Measurements from ENCODE around the gene IFITM1. TPM values are rescaled to one million over a fixed set of nuclear protein-coding genes. Genes with fewer than 3 reads are reported as not detected.

IFITM1 gene
- total and polyA plus RNA-seq, 9 of the 15 experiments (the other 6 are each of a cell fraction or from before 2014, with no cell fraction given) = 691 to 5,579 (median 974) TPM

- Histone ChIP-seq H3K4me2 (ENCODE audit: insufficient read depth, low read length) (peak overlapping the region; percentile 94), H3K4me1 (replicated peaks in 1 of 2; ENCODE audit: control insufficient read depth in 2 of 2, insufficient read depth in 2 of 2, low read length in 2 of 2) (peaks cover 19 to 34% of the 10 kb centered on the region in 2 experiments; a peak in 4 of 5 replicates), H3K4me3 (peak overlapping the region; percentile 43), H3K36me3 (ENCODE audit: control insufficient read depth, insufficient read depth, low read length) (no peaks in the 10 kb centered on the region), H3K27ac (ENCODE audit: extremely low read depth, low read depth, low read length) (peak overlapping the region; percentile 93), H3K9me3 (replicated peaks; ENCODE audit: control insufficient read depth, insufficient read depth, low read depth, low read length) (peaks cover 8% of the 10 kb centered on the region), H3K79me2 (ENCODE audit: control insufficient read depth, insufficient read depth, low read length) (peaks cover 10% of the 10 kb centered on the region; the same call in 1 of the 3 replicates), H3K9me1 (ENCODE audit: control insufficient read depth, insufficient read depth, low read length) (no peaks in the 10 kb centered on the region), H3K9ac (ENCODE audit: insufficient read depth in 1 of 2, low read depth in 2 of 2, low read length in 2 of 2) (peak overlapping the region; percentile 18 to 84; a peak in 3 of 4 replicates), H3K27me3 (ENCODE audit: control insufficient read depth in 2 of 2, insufficient read depth in 2 of 2, low read length in 2 of 2) (no peaks in the 10 kb centered on the region), H2AFZ (ENCODE audit: low read depth, low read length) (peak overlapping the region; percentile 95), H4K20me1 (replicated peaks; ENCODE audit: control insufficient read depth, insufficient read depth, low read length) (no peaks in the 10 kb centered on the region)
- intact Hi-C loops (cut with micrococcal nuclease) = loop anchor here (5.0 kb wide), 2 partner anchors 43 to 83 kb away; partner anchors contain the start of gene IFITM1
- 8% methylated on average over 21 of the region's 21 CpGs for WGBS (ENCODE audit: insufficient coverage, low coverage, missing lambda C conversion rate)
- in situ Hi-C loops (cut with MboI) = no loop called here
- DNase-seq (ENCODE audit: extremely low read depth in 1 of 4, low spot score in 3 of 4) = peak in 2 of 4 experiments; percentile 38 to 67
- CTCF ChIA-PET (ENCODE audit: low intra/inter-chr PET ratio) = interaction anchor here (0.7 kb wide), 2 partner anchors 50 to 123 kb away, joined by 3 to 4 read pairs; no protein-coding TSS in a partner anchor
- FAIRE-seq = no peak
- BruUV-seq (replicated peaks) = TSS peak; percentile 56
- POLR2A ChIA-PET = interaction anchor here (1.0 to 3.4 kb wide), 6 partner anchors 8 to 63 kb away, joined by 3 to 14 read pairs (median 6); partner anchors contain the start of genes BET1L, NLRP6 and RIC8A
- peak; percentile 52 for ATAC-seq
- TF ChIP-seq HDAC3 (IDR thresholded peaks at IDR 0.05; ENCODE audit: borderline replicate concordance, partially characterized antibody) = no peak
- peak; percentile 83 for TF ChIP-seq FOXJ2 (tag; IDR thresholded peaks at IDR 0.05)
- TF ChIP-seq ERF (CRISPR knock-in tag; IDR thresholded peaks at IDR 0.05) = no peak
- TF ChIP-seq NCOA2 (IDR thresholded peaks at IDR 0.05; ENCODE audit: partially characterized antibody in 2 of 2) = no peak
- TF ChIP-seq TEAD4 (IDR thresholded peaks at IDR 0.05; ENCODE audit: low read length) = peak; percentile 23; the same call in 1 of the 2 replicates
- no peak for TF ChIP-seq TEAD4 (CRISPR knock-in tag; IDR thresholded peaks at IDR 0.05; ENCODE audit: borderline replicate concordance)
- no peak for TF ChIP-seq NR0B1 (IDR thresholded peaks at IDR 0.05; ENCODE audit: partially characterized antibody)
- no peak for TF ChIP-seq ZNF174 (CRISPR knock-in tag; IDR thresholded peaks at IDR 0.05)
- peak; percentile 81 for TF ChIP-seq FOSL1 (tag; conservative IDR thresholded peaks at IDR 0.05)
- peak; percentile 95 for TF ChIP-seq SPI1 (IDR thresholded peaks at IDR 0.05; ENCODE audit: borderline replicate concordance, low read depth, low read length)
- TF ChIP-seq SRSF1 (IDR thresholded peaks at IDR 0.05; ENCODE audit: low read depth, low read length) = no peak
- no peak for TF ChIP-seq SIX5 (IDR thresholded peaks at IDR 0.05; ENCODE audit: borderline replicate concordance in 1 of 2, insufficient read depth in 1 of 2, low read depth in 1 of 2, low read length in 2 of 2)
- TF ChIP-seq ZNF311 (CRISPR knock-in tag; IDR thresholded peaks at IDR 0.05) = no peak
- TF ChIP-seq XRCC5 (IDR thresholded peaks at IDR 0.05; ENCODE audit: low read depth, low read length) = no peak
- TF ChIP-seq TEAD2 (tag; IDR thresholded peaks at IDR 0.05) = no peak
- no peak for TF ChIP-seq PCBP1 (IDR thresholded peaks at IDR 0.05; ENCODE audit: low read depth, low read length, poor library complexity, severe bottlenecking)
- TF ChIP-seq SMAD3 (CRISPR knock-in tag; conservative IDR thresholded peaks at IDR 0.05) = no peak
- TF ChIP-seq ZNF354B (CRISPR knock-in tag; IDR thresholded peaks at IDR 0.05) = no peak
- peak; percentile 6; the same call in 1 of the 2 replicates for TF ChIP-seq ZNF197 (CRISPR knock-in tag; IDR thresholded peaks at IDR 0.05; ENCODE audit: low read depth)
- TF ChIP-seq ZNF12 (CRISPR knock-in tag; IDR thresholded peaks at IDR 0.05) = no peak
These were observed 44.5 kb upstream of the IFITM1 start for GRCh38 chr11:269146-269890.

Measured in K562 (cell line).